Thyroid gland (tissue), 4 donors: ENCODE measurements around the gene DNASE2. TPM values are rescaled to one million over a fixed set of nuclear protein-coding genes. Genes with fewer than 3 reads are reported as not detected.

Experiments
- DNase-seq, 2 donors: peaks; one replicate each; pipeline ENCODE4 v3.0.0-alpha.2; 2019
- H3K27ac ChIP-seq, 3 donors: fragments of 200-600 bp; sonication (generic); 1 replicate in 2 of 3; 2 replicates in 1 of 3; pipeline ENCODE4 v1.5.1; 2016 to 2019; ENCODE audit warnings: mild to moderate bottlenecking in 1 of 3, moderate library complexity in 1 of 3
- H3K27me3 ChIP-seq: fragments of 200-600 bp; sonication (generic); one replicate; pipeline ENCODE4 v1.5.1; 2019
- H3K36me3 ChIP-seq, 2 donors: fragments of 200-600 bp; sonication (generic); one replicate each; pipeline ENCODE4 v1.5.1; 2016 to 2019
- H3K4me1 ChIP-seq, 2 donors: fragments of 200-600 bp; sonication (generic); one replicate each; pipeline ENCODE4 v1.5.1; 2017 to 2019
- H3K4me3 ChIP-seq, 3 donors: fragments of 200-600 bp; sonication (generic); replicated peaks in 1 of 3; 1 replicate in 2 of 3; 2 replicates in 1 of 3; pipeline ENCODE4 v1.5.1; 2016; ENCODE audit warnings: mild to moderate bottlenecking in 1 of 3
- H3K9me3 ChIP-seq: fragments of 200-600 bp; sonication (generic); one replicate; pipeline ENCODE4 v1.5.1; 2017
- POLR2A ChIP-seq, 2 donors: fragments of 450-650 bp; IDR thresholded peaks; one replicate each; pipeline ENCODE4 v1.6.1; 2017; ENCODE audit warnings: antibody characterized with exemption in 2 of 2, mild to moderate bottlenecking in 2 of 2, moderate library complexity in 1 of 2
- WGBS, 2 donors: methylation state at CpG; one replicate each; pipeline ENCODE4 v1.1.5; 2017; 5-methylcytosine and 5-hydroxymethylcytosine counted together
- intact Hi-C: fragments of 100-400 bp; cut with DNase I; formaldehyde crosslinking; loops from one replicate; pipeline ENCODE4 v1.15.1; 2023
- total RNA-seq, 4 donors: library from RNA; depleted of rRNA; stranded (reverse); fragments of >200 nt; gene quantifications; one replicate each; pipeline ENCODE4 v1.2.3, GENCODE V29; 2016
- TF ChIP-seq, protein P1 (sequence below), 6 experiments: fragments of 200-600 bp in 3 of 6; fragments of 450-650 bp in 3 of 6; sonication (generic) in 3 of 6; IDR thresholded peaks; one replicate each; pipeline ENCODE4 v1.5.1; 2016 to 2019; ENCODE audit warnings: antibody characterized with exemption in 6 of 6, mild to moderate bottlenecking in 2 of 6, inconsistent platforms in 1 of 6, moderate library complexity in 1 of 6

DNASE2 gene, protein sequence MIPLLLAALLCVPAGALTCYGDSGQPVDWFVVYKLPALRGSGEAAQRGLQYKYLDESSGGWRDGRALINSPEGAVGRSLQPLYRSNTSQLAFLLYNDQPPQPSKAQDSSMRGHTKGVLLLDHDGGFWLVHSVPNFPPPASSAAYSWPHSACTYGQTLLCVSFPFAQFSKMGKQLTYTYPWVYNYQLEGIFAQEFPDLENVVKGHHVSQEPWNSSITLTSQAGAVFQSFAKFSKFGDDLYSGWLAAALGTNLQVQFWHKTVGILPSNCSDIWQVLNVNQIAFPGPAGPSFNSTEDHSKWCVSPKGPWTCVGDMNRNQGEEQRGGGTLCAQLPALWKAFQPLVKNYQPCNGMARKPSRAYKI
- total RNA-seq, result 10 to 100 TPM; 35.4 to 67.3 (median 59.1) TPM

DNA sequence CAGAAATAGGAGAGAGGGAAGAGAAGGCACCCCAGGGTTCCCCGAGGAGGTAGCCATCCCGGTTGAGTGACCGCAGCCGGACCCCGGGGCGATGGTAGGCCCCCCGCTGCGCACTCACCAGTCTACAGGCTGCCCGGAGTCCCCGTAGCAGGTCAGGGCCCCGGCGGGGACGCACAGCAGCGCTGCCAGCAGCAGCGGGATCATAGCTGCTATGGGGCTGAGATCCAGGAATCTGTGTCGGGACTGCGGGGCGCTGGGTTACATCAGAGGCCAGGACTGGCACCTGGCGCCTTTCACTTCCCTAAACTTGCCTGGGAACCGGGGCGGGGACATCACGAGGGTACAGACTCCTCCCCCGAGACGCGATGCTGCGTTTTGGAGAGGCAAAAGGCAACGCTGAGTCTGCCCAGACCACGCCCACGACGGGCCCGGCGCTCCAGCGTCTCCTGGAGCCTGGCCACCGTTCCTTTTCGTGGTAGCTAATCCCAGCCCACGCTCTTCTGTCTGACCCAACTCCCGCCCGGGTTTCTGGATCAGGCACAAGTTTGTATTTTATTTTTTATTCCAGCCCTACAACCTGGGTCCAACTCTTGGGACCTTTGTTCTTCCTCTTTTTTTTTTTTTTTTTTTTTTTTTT is at the start of gene DNASE2:
TSS of gene DNASE2 (minus strand) at position 278 of the 637 bp plus-strand sequence. CDS start at position 204, 74 bp downstream.
- no peaks in the 10 kb centered on the region for H3K9me3 ChIP-seq
- peaks cover 8 to 9% of the 10 kb centered on the region in 2 donors for H3K36me3 ChIP-seq
- peak within 1 kb of the TSS in 2 of 3 donors; percentile 55 to 72 for H3K4me3 ChIP-seq
- TF ChIP-seq, protein P1, sequence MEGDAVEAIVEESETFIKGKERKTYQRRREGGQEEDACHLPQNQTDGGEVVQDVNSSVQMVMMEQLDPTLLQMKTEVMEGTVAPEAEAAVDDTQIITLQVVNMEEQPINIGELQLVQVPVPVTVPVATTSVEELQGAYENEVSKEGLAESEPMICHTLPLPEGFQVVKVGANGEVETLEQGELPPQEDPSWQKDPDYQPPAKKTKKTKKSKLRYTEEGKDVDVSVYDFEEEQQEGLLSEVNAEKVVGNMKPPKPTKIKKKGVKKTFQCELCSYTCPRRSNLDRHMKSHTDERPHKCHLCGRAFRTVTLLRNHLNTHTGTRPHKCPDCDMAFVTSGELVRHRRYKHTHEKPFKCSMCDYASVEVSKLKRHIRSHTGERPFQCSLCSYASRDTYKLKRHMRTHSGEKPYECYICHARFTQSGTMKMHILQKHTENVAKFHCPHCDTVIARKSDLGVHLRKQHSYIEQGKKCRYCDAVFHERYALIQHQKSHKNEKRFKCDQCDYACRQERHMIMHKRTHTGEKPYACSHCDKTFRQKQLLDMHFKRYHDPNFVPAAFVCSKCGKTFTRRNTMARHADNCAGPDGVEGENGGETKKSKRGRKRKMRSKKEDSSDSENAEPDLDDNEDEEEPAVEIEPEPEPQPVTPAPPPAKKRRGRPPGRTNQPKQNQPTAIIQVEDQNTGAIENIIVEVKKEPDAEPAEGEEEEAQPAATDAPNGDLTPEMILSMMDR (IDR thresholded peaks at IDR 0.05), result no peak
- TF ChIP-seq POLR2A (IDR thresholded peaks at IDR 0.05), result peak in 1 of 2 donors; percentile 94
- DNase-seq, result peak; percentile 99
- WGBS, 2 donors, result 0% methylated on average over 26 to 34 of the region's 38 CpGs
- peaks cover 14 to 21% of the 10 kb centered on the region in 2 donors for H3K4me1 ChIP-seq
- H3K27me3 ChIP-seq, result no peaks in the 10 kb centered on the region
- H3K27ac ChIP-seq, result peak within 1 kb of the TSS; percentile 69 to 86 (median 79)
- intact Hi-C loops, result loop anchor here (10.0 kb wide), 1 partner anchor 54 kb away; the partner anchor contains the start of genes CALR and FARSA

DNA sequence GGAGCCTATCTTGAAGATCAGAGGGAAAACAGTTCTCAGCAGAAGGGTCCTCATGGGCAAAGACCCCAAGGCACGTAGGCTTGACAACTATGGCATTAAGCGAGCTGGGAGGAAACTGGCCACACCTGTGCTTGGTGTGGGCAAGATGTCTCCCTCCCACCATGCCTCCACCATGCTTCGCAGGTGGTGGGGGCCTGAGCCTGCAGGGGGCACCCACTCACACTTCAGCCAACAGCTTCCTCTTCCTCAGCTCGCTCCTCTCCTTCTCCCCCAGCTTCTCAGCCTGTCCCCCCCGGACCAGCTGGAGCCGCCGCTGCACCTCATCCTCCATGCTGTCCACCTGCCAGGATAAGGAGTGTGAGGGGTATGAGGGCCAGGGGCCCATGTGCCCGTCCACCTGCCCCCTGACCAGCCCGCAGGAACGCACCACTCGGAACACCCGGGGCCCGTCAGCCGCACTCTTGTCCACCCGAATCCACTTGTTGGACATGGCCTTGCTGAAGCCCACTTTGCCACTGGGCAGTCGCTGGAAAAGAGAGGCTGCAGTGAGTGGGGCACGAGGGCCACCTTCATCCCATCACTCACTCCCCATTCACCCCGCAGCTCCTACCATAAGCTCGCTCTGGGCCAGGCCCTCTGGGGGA is 48.9 kb upstream of the DNASE2 start:
- 95% methylated on average over 19 of the region's 19 CpGs for WGBS, 2 donors

DNA sequence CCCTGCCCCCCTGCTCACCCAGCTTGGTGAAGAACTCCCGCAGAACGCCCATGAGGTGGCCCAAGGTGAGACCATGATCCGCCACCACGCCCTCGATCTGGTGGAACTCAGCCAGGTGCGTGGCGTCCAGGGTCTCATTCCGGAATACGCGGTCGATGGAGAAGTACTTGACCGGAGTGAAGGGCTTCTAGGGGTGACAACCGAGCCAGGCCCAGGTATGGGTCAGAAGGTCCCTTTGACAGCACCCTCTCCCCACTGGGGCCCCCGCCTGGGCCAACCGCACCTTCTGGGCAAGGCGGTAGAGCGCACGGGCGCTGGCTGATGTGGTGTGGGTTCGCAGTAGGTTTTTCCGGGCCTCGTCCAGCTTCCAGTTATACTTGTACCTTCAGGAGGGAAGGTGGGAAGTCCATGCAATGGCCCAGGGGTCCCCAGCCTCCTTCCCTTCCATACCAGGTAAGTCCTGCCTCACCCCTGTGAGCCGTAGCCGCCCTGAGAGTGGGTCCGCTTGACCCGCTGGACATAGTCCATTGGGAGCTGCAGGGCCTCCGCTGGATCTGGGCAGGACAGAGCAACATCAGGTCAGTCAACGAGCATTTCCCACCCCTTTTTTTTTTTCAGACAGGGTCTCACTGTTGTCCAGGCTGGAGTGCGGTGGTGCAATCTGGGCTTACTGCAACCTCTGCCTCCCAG is 43.5 kb upstream of the DNASE2 start:
- 95 to 96% methylated on average over 18 to 29 of the region's 29 CpGs for WGBS, 2 donors
- Histone ChIP-seq H3K4me3 (no peak overlapping the region), H3K9me3 (no peaks in the 10 kb centered on the region), H3K27me3 (no peaks in the 10 kb centered on the region), H3K27ac (no peak overlapping the region), H3K36me3 (peaks cover 67 to 70% of the 10 kb centered on the region in 2 donors), H3K4me1 (no peaks in the 10 kb centered on the region)
- no peak for TF ChIP-seq POLR2A (IDR thresholded peaks at IDR 0.05)
- TF ChIP-seq, protein P1 (IDR thresholded peaks at IDR 0.05), result no peak
- intact Hi-C loops, result no loop called here
- no peak for DNase-seq

More for the DNA sequence above, 48.9 kb upstream of the DNASE2 start:
- Histone ChIP-seq H3K9me3 (no peaks in the 10 kb centered on the region), H3K27ac (no peak overlapping the region), H3K4me3 (no peak overlapping the region), H3K4me1 (peaks cover 4 to 10% of the 10 kb centered on the region in 2 donors), H3K27me3 (no peaks in the 10 kb centered on the region), H3K36me3 (peaks cover 42 to 44% of the 10 kb centered on the region in 2 donors)
- intact Hi-C loops, result loop anchor here (10.0 kb wide), 1 partner anchor 45 kb away; the partner anchor contains the start of genes DNASE2 and KLF1
- DNase-seq, result no peak
- TF ChIP-seq POLR2A (IDR thresholded peaks at IDR 0.05), result no peak
- TF ChIP-seq, protein P1 (IDR thresholded peaks at IDR 0.05), result no peak

DNA sequence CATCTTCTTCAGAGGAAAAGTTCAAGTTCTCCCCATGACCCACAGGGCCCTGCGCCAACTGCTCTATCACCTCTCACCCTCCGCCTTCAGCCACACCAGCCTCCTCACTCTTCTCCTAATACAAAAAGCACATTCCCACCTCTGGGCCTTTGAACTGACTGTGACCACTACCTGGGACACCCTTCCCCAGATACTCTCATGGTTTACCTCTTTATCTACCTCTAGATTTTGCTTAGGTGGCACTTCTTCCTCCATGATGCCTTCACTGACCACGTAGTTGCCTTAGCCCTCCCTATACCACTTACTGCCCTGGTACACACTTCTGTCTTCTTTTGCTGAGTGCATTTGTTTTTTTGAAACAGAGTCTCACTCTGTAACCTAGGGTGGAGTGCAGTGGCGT is 41.7 kb upstream of the DNASE2 start:
- peaks cover 51 to 55% of the 10 kb centered on the region in 2 donors for H3K36me3 ChIP-seq

More for the DNA sequence above, 41.7 kb upstream of the DNASE2 start:
- intact Hi-C loops, result no loop called here
- Histone ChIP-seq H3K27me3 (no peaks in the 10 kb centered on the region), H3K9me3 (no peaks in the 10 kb centered on the region), H3K4me3 (no peak overlapping the region), H3K27ac (no peak overlapping the region), H3K4me1 (no peaks in the 10 kb centered on the region)
- WGBS, 2 donors, result 96 to 98% methylated on average over 4 of the region's 4 CpGs
- TF ChIP-seq POLR2A (IDR thresholded peaks at IDR 0.05), result no peak
- TF ChIP-seq, protein P1 (IDR thresholded peaks at IDR 0.05), result no peak
- no peak for DNase-seq
